LNCaP clone FGC (cell line): ENCODE results near the gene PGAP3.

Source experiments
- DNase-seq: peaks from one replicate; pipeline ENCODE4 v3.0.0-alpha.2; 2011; ENCODE audit warnings: low read depth
- H3K4me3 ChIP-seq: 2 replicates; pipeline ENCODE4 v1.5.1; 2011; ENCODE audit warnings: mild to moderate bottlenecking, low read depth, low read length, control low read depth
- TF ChIP-seq, protein P1 (sequence below): IDR thresholded peaks from 2 replicates; pipeline ENCODE4 v1.5.1; 2012; ENCODE audit warnings: mild to moderate bottlenecking; ENCODE audit not compliant: control insufficient read depth, insufficient read depth; ENCODE audit errors: extremely low read depth

The PGAP3 gene

GRCh38 chr17:39641883-39642282, 46.0 kb downstream of the PGAP3 start:
- TF ChIP-seq, protein P1, sequence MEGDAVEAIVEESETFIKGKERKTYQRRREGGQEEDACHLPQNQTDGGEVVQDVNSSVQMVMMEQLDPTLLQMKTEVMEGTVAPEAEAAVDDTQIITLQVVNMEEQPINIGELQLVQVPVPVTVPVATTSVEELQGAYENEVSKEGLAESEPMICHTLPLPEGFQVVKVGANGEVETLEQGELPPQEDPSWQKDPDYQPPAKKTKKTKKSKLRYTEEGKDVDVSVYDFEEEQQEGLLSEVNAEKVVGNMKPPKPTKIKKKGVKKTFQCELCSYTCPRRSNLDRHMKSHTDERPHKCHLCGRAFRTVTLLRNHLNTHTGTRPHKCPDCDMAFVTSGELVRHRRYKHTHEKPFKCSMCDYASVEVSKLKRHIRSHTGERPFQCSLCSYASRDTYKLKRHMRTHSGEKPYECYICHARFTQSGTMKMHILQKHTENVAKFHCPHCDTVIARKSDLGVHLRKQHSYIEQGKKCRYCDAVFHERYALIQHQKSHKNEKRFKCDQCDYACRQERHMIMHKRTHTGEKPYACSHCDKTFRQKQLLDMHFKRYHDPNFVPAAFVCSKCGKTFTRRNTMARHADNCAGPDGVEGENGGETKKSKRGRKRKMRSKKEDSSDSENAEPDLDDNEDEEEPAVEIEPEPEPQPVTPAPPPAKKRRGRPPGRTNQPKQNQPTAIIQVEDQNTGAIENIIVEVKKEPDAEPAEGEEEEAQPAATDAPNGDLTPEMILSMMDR: no peak
- H3K4me3 ChIP-seq: no peak overlapping the region
- DNase-seq: no peak

- TF ChIP-seq, protein P1: no peak
- no peak overlapping the region for H3K4me3 ChIP-seq
- DNase-seq: no peak
These were observed 46.8 kb downstream of the PGAP3 start for GRCh38 chr17:39641097-39641496.

DNA sequence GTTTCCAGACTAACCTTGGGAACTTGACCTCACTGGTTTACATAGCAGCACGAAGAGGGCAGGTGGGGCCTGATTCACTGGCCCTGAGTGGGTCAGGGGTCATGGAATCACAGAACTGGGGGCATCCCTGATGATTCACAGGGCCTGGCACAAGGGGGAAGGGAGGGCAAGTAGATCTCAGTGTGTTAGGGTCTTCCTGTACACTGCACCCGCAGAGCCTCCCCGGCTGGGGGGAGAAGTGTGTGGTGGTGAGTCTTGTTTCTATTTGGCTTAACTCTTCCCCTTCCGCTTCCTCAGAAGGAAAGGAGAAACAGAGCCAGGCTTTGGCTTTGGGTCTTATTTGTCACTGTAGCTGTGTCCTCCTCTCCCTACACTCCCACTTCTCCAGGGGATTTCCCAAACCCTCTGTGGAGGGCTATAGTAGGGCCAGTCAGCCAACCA, 47.2 kb downstream of the PGAP3 start:
- H3K4me3 ChIP-seq: no peak overlapping the region
- TF ChIP-seq, protein P1: no peak
- DNase-seq: no peak

GRCh38 chr17:39639566-39640458, 48.0 kb downstream of the PGAP3 start:
- TF ChIP-seq, protein P1: no peak
- DNase-seq: no peak
- H3K4me3 ChIP-seq: no peak overlapping the region

DNA sequence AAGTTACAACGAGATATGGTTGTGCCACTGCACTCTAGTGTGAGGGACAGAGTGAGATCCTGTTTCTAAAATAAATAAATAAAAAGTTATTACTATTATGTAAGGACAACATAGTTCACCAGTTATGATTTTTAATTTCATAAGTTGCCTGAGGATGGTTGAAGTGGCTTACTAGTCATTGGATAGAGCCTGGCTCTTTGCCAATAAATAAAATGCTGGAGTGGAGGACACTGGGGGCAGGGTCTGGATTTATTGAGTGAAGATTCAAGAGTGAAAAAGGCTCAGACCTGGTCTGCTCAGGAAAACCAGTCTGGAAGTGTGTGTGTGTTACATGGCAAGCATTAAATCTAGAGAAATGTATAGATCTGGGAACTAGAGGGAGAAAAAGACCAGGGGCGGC, 48.8 kb downstream of the PGAP3 start:
- H3K4me3 ChIP-seq: no peak overlapping the region
- TF ChIP-seq, protein P1: no peak
- DNase-seq: no peak

DNA sequence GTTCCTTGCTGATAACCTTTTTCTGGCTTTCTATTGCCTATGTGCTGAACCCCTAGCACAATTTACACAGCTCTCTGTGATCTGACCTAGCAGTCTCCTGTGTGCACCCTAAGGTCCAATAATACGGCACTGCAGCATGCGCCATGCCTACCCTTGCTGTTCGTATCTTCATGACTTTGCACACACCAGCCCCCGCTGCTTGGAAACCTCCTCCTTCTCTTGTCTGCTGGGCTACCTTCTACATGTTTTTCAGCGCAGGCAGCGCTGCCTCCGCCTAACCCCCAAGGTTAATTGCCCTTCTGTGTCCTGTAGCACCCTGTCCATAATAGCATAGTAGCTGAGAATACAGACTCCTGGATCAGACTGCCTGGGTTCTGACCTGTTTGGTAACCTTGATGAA, 49.5 kb downstream of the PGAP3 start:
- DNase-seq: no peak
- TF ChIP-seq, protein P1: no peak
- peak overlapping the region; percentile 70 for H3K4me3 ChIP-seq
